HFFc6 (cell line): ENCODE data around the gene TCF7L1. TPM values are rescaled to one million over a fixed set of nuclear protein-coding genes. Genes with fewer than 3 reads are reported as not detected.

Source experiments
- DNase-seq: peaks from one replicate; pipeline ENCODE4 v3.0.0-alpha.2; 2018
- H3K27ac Mint-ChIP-seq: 2 replicates; pipeline ENCODE4 v1.8.0; 2020; ENCODE audit warnings: mild to moderate bottlenecking, mixed read lengths
- H3K27me3 Mint-ChIP-seq: 2 replicates; pipeline ENCODE4 v1.8.0; 2021; ENCODE audit warnings: mild to moderate bottlenecking, moderate library complexity, mixed read lengths; ENCODE audit not compliant: insufficient read depth
- H3K36me3 Mint-ChIP-seq: 2 replicates; pipeline ENCODE4 v1.8.0; 2021; ENCODE audit warnings: low read depth, mixed read lengths
- H3K4me1 Mint-ChIP-seq: 2 replicates; pipeline ENCODE4 v1.8.0; 2020; ENCODE audit warnings: low read depth, mixed read lengths
- H3K4me3 Mint-ChIP-seq: 2 replicates; pipeline ENCODE4 v1.8.0; 2020; ENCODE audit warnings: mild to moderate bottlenecking, moderate library complexity, mixed read lengths
- H3K9me3 Mint-ChIP-seq: 2 replicates; pipeline ENCODE4 v1.8.0; 2020; ENCODE audit warnings: mild to moderate bottlenecking, mixed read lengths
- total RNA-seq, 6 experiments: library from RNA; stranded (reverse); fragmentation: NEBNext Ultra II Directional; extraction: Animal tissue kit (Norgen Biotek cat#: 25700); gene quantifications; 2 replicates in 1 of 6; 3 replicates in 5 of 6; pipeline ENCODE4 v1.2.3, GENCODE V29; 2021
- TF ChIP-seq, protein P1 (sequence below): fragments of 200-600 bp; sonication (generic); IDR thresholded peaks from 2 replicates; pipeline ENCODE4 v1.5.0; 2021; ENCODE audit warnings: antibody characterized with exemption, mild to moderate bottlenecking

TCF7L1 gene
- total RNA-seq, 6 experiments from 2014 or later, result 2.6 to 10.3 (median 9.4) TPM

DNA sequence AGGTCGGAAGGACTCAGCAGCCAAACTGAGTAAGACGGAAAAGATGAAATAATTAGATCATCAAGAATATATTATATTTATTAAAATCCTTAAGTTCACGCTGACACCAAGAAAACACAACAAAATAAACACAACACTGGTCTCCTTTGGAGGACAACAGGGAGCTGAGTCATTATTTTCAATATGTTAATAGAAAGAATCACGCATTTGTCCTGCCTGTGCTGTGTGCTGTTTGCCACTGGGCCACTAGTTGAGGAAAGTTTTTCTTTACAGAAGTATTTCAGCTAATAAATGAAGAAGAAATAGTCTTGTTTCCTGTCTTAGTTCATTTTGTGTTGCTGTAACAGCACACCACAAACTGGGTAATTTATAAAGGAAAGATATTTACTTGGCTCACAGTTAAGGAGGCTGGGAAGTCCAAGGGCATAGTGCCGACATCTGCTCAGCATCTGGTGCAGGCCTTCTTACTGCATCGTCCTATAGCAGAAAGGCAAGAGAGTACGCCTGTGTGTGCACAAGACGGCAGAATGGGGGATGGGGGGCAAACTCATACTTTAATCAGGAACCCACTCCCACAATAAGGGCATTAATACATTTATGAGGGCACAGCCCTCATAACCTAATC is 88.0 kb downstream of the TCF7L1 start:
- no peak for DNase-seq

DNA sequence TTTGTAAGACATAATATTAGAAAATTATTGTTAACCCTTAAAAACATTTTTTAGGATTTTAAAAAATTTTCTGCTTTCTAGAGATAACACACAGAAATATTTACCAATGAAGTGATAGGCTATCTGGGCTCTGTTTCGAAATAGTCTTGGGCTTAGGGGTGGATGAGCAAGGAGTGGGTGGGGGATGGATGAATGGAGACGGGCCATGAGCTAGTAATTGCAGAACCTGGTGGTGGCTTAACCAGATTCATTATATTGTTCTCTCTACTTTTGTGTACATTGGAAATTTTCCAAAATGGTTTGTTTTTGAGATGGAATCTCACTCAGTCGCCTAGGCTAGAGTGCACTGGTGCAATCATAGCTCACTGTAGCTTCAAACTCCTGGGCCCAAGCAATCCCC is 89.6 kb downstream of the TCF7L1 start:
- Mint-ChIP-seq H3K9me3 (peaks cover 7% of the 10 kb centered on the region; the same call in 1 of the 2 replicates), H3K4me3 (no peak overlapping the region), H3K27ac (no peak overlapping the region), H3K4me1 (no peaks in the 10 kb centered on the region), H3K36me3 (no peaks in the 10 kb centered on the region), H3K27me3 (peaks cover 21% of the 10 kb centered on the region; the same call in 1 of the 2 replicates)
- DNase-seq, result no peak
- TF ChIP-seq, protein P1, sequence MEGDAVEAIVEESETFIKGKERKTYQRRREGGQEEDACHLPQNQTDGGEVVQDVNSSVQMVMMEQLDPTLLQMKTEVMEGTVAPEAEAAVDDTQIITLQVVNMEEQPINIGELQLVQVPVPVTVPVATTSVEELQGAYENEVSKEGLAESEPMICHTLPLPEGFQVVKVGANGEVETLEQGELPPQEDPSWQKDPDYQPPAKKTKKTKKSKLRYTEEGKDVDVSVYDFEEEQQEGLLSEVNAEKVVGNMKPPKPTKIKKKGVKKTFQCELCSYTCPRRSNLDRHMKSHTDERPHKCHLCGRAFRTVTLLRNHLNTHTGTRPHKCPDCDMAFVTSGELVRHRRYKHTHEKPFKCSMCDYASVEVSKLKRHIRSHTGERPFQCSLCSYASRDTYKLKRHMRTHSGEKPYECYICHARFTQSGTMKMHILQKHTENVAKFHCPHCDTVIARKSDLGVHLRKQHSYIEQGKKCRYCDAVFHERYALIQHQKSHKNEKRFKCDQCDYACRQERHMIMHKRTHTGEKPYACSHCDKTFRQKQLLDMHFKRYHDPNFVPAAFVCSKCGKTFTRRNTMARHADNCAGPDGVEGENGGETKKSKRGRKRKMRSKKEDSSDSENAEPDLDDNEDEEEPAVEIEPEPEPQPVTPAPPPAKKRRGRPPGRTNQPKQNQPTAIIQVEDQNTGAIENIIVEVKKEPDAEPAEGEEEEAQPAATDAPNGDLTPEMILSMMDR, result no peak

More for the DNA sequence above, 88.0 kb downstream of the TCF7L1 start:
- H3K4me3 Mint-ChIP-seq, result no peak overlapping the region
- peaks cover 6% of the 10 kb centered on the region for H3K4me1 Mint-ChIP-seq
- peaks cover 22% of the 10 kb centered on the region; the same call in 1 of the 2 replicates for H3K27me3 Mint-ChIP-seq
- no peak overlapping the region for H3K27ac Mint-ChIP-seq
- peaks cover 7% of the 10 kb centered on the region; the same call in 1 of the 2 replicates for H3K9me3 Mint-ChIP-seq
- TF ChIP-seq, protein P1, result peak; percentile 28
- H3K36me3 Mint-ChIP-seq, result no peaks in the 10 kb centered on the region; the same call in 1 of the 2 replicates

DNA sequence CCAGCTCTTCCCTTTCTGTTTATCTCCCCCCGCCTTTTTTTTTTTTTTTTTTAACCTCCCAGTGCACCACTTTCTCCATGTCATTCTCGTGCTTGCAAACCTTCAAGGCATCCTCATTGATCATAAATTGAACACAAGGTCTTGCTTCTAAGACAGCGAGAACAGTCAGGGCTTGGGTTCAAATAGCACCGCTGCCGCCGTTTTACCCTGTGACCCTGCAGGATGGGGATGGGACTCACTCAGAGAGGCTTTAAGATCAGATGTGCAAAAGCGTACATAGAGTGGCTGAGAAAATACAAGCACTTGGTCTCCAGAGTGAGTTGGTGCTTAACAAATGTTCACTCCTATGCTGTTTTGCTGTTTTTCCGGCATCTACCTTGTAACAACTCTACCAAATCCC is 93.6 kb downstream of the TCF7L1 start:
- no peak overlapping the region for H3K4me3 Mint-ChIP-seq
- no peak for DNase-seq
- peaks cover 19% of the 10 kb centered on the region; the same call in 1 of the 2 replicates for H3K27me3 Mint-ChIP-seq
- H3K9me3 Mint-ChIP-seq, result peaks cover 7% of the 10 kb centered on the region; the same call in 1 of the 2 replicates
- H3K4me1 Mint-ChIP-seq, result no peaks in the 10 kb centered on the region
- H3K36me3 Mint-ChIP-seq, result no peaks in the 10 kb centered on the region
- TF ChIP-seq, protein P1, result no peak
- no peak overlapping the region for H3K27ac Mint-ChIP-seq

DNA sequence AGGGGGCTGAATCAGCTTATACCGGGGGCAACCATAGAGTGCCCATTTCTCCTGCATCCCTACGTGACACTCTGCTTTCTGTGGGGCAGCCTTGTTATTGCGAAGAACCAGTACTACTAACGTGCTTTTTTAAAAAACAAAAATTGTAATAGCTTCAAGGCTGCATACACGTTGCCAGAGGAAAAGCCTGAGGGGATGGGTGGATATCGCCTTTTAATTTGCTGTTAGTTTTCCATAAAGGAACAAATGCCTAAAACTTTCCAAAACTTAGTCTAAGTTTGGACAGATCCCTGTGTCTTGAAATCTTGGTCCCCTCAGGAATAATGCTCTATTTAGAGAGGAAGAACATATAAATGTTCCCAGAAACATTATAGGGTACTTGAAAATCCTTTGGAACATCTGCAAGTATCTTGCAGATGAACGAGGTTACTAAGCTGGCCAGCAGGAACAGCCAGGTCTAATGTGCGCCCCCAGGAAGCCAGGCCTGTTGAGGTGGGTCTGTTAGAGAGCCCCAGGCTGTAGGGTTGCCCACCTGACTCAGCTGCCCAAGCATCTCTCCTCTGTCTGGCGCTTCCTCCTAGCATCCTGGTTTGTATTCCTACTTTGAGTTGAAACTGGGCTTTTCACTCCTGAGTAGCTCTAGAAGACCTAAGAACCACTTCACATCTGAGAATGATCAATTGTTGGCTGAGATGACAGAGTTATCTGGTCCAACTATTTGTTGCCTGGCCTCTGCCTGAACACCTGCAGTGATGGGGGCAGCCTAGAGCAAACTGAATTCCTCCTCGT is 97.7 kb downstream of the TCF7L1 start:
- no peak for DNase-seq
- H3K27me3 Mint-ChIP-seq, result peaks cover 9% of the 10 kb centered on the region; the same call in 1 of the 2 replicates
- TF ChIP-seq, protein P1, result no peak
- no peaks in the 10 kb centered on the region for H3K4me1 Mint-ChIP-seq
- no peak overlapping the region for H3K27ac Mint-ChIP-seq
- no peak overlapping the region for H3K4me3 Mint-ChIP-seq
- H3K36me3 Mint-ChIP-seq, result no peaks in the 10 kb centered on the region
- H3K9me3 Mint-ChIP-seq, result no peaks in the 10 kb centered on the region

GRCh38 chr2:85231468-85231805 is 98.2 kb downstream of the TCF7L1 start:
- TF ChIP-seq, protein P1, result no peak
- Mint-ChIP-seq H3K4me1 (no peaks in the 10 kb centered on the region), H3K27me3 (peaks cover 5% of the 10 kb centered on the region; the same call in 1 of the 2 replicates), H3K4me3 (no peak overlapping the region), H3K27ac (no peak overlapping the region), H3K9me3 (no peaks in the 10 kb centered on the region), H3K36me3 (no peaks in the 10 kb centered on the region)
- no peak for DNase-seq
